ENCODE results near the gene PAFAH2.

DNA sequence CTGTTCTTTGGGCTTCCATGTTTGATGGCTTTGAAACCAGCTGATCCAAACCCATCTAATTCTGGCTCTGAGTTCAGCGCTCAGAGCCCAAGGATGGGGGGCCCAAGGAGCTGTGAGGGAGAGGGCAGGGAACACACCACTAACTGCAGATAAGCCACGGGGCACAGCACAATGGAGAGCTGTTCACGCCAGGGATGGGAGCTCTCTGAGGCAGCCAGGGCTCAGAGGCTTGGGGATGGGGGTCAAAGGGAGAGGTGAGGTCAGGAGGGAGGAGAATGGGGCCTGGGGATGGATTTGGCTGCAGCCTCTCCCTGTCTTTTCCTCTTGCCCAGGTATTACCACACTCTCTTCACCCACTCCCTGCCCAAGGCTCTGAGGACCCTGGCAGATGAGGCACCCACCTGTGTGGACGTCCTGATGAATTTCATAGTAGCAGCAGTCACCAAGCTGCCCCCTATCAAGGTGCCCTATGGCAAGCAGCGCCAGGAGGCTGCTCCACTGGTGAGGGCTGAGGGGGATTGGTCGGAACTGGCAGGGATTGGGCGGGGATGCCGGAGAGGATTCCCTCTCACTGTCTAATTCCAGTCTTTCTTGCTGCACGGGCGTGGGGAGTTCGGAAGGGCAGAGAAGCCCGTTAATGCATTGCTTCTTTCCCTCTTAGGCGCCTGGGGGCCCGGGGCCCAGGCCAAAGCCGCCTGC lies 36.8 kb upstream of the PAFAH2 start:
- TF ChIP-seq ZFX (IDR thresholded peaks at IDR 0.05) = no peak
- no peak for TF ChIP-seq CTCF (conservative IDR thresholded peaks at IDR 0.05)

Data from C4-2B (cell line).